HS-5 (cell line): ENCODE measurements around the gene TMEM250.
"Not testable (repeated sequence)": the region's sequence is repeated elsewhere in the genome, so short reads cannot be mapped to it uniquely, and the experiment has no call there.

Source experiments
- DNase-seq: peaks from one replicate; pipeline ENCODE4 v3.0.0-alpha.2; 2012; ENCODE audit warnings: low read depth

Gene TMEM250

GRCh38 chr9:136118320-136119060 is at the start of gene TMEM250:
Gene TMEM250, minus strand, starts transcription at chr9:136118875. Its CDS starts 1,975 bp downstream, at chr9:136116900.
- peak; percentile 82 for DNase-seq

GRCh38 chr9:136163248-136163850 is 44.7 kb upstream of the TMEM250 start:
- DNase-seq = no peak

DNA sequence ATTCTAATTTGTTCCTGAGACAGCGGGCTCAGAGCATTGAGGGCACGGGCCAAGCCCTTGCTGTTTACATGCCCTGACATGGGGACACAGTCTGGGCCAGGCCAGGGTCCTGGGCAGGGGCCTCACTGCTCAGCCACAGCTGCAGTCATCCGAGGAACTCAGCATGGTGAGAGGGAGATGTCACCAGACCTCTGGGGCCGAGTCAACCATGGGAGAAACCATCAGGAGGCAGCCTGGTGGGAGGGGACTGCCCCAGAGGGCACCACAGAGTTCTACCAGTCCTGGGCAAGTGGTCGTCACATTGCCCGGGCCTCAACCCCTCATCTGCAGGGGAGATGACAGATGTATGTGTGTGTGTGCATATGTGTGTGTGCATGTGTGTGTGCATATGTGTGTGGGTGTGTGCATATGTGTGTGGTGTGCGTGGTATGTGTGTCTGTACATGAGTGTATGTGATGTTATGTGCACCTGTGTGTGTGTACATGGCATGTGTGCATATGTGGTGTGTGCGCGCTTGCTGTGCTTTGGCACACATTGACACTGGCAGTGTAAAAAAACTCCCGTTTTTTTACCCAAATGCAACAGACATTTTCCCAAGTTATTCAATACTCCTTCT is 42.4 kb upstream of the TMEM250 start:
- no peak for DNase-seq

DNA sequence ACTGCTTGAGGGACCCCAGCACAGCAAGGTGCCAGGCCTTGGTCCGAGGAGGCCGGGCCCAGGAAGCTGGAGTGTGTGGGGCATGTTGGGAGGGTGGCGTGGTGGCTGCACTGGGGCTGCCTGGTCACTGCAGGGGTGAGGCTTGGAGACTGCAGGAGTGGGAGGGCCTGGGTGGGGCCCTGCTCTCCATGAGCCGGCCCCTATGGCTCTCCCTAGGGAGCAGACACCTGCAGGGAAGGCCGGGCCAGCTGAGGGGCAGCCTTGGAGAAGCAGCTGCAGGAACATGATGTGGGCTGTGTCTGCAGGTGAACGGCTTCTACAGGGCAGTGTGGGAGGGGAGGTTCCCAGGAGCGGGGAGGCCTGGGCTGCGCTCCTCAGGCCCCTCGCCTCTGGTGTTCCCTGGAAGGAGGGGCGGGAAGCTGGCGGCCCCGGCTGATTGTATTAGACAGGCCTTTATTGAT is 41.7 kb upstream of the TMEM250 start:
- no peak for DNase-seq

DNA sequence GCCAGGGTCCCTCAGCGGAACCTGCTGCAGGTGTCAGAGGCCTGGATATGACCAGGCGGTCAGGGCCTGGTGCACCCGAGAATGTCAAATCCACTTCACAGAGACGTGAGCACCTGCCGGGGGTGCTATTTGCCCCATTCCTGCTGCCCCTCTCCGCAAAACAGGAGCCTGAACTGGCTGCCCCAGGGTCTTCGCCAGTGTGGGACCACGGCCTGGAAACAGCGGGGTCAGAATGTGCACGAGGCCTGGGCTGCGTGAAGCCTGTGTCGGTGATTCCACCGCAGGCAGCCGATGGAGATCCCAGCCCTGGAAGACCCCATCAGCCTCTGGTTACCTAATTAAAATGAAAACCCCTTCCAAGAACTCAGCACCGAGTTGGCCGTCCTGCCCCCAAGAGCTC is 41.2 kb upstream of the TMEM250 start:
- no peak for DNase-seq

- DNase-seq = no peak
These were observed 39.0 kb upstream of the TMEM250 start for GRCh38 chr9:136157477-136158265.

DNA sequence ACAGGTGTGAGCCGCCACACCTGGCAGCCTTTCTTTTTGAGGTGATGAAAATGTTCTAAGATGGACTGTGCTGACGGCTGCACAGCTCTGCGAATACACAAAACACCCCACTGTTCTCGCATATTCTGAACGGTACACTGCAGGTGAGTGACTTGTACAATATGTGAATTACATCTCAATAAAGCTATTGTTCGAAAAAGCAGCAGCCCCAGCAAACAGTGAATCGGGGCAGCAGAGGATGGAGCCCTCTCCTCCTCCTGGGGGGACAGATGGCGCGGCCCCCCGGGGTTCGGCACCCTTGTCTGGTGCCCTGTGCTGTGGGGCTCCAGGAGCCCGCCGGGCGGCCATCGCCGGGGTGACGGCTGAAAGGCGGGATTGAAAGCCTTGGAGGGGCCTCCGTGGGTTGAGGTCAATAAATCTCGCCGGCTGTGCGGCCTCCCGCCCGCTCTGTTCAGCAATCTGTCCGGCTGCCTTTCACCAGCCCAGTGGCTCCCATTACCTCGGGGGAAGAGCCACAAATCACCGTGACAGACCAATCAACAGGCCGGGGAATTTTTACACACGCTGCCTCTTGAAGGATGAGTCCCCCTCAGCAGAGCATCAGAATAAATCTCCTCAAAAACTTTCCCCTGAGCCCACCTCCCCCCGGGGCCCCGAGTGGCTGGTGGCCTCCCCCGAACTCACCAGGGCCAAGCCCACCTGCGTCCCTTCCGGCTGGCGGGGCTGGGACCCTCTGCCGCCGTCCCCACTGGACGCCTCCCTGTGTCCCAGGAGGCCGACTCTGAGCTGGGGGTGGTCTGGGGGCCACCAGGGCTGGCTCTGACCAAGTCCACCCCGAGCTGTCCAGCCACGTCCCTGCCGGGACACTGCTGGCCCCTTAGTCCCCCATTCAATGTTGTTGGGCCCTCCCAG is 37.8 kb upstream of the TMEM250 start:
- no peak for DNase-seq

DNA sequence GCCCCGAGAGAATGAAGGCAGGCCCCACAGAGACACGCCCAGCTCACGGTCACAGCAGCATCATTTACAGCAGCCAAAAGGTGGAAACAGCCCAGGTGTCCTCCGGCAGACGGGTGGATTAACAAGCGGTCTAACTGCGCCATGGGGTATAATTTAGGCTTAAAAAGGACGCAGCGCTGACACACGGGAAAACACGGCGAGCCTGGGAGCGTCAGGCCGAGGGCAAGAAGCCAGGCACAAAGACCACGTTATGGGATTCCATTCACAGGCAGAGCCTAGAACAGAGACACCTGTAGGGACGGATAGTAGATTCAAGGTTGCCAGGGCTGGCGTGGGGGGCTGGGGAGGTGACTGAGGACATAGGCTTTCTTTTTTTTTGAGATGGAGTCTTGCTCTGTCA is 36.9 kb upstream of the TMEM250 start:
- DNase-seq = no peak

DNA sequence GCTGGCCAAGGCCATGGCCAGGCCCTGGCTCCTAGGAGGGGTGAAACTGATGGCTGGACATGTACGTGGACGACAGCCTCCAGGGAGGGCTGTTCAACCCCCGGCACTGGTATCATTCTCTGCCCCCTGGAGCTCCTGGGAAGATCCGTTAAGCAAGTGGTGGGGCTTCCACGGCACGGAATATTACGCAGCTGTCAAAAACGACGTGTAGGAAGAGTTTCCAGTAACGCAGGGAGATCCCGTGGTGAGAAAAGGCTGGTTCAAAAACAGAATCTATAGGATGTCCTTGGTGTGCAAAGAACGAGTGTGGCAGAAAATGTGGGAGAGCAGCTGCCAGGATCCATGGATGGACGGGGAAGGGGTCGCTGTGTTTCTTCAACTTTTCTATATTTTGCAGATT is 36.3 kb upstream of the TMEM250 start:
- no peak for DNase-seq

DNA sequence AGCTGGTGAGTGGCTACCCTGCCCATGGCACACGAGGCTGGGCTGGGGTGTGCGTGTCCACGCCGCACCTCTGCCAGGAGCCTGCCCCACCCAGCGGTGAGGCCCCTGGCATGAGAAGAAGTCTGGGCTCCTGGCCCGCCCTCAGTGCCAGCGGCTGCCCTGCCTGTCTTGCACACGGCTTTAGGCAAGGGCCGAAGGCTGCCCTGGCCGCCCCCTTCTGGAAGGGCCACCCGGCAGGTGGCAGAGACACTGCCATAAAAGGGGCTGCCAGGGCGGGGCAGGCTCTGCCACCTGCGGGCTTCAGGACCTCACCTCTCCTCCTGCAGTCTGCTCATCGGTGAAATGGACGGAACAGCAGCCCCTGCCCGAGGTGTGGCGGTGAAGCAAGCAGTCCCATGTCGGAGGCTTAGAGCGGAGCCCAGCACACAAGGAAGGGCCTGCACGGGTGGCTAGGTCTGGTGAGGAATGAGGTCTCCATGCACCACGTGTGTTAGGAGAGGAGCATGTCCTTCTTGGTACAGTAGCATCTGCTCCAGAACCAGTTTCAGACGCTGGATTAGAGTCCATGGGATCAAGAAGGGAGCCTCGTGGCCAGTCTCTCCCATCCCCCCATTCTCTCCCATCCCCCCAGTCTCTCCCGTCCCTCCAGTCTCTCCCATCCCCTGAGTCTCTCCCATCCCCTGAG is 34.8 kb upstream of the TMEM250 start:
- DNase-seq = no peak

- no peak for DNase-seq
These were observed 34.3 kb upstream of the TMEM250 start for GRCh38 chr9:136152931-136153330.

- DNase-seq = no peak
These were observed 33.8 kb upstream of the TMEM250 start for GRCh38 chr9:136152543-136152866.

- DNase-seq = no peak
These were observed 33.3 kb upstream of the TMEM250 start for GRCh38 chr9:136151848-136152542.

DNA sequence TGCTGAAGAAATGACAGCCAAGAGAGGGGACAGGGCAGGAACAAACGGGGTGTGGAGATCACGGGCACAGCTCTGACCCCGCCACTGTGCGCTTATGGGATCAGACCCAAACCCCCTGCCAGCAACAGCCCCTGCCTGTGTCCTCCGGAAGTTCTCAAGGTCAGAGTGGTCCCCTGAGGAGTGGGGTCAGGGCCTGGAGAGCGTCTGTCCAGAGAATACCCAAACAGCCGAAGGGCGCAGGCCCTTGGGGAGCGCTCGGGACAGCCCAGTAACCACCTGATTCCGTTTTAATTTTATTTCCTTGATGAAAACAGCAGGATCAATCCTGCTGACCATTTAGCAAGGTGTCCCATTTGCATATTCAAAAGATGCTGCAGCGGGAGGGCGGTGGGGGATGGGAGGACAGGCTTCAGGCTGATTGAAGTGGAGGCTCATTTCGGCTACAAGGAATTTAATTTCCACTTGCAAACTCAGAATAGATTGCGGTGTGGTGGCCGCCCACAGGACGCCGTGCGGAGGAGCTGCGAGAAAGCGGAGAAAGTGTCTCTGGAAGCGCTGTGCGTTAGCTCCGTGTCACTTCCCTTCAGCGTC is 32.6 kb upstream of the TMEM250 start:
- DNase-seq = no peak

GRCh38 chr9:136150664-136151213 is 32.1 kb upstream of the TMEM250 start:
- DNase-seq = not testable (repeated sequence)

- DNase-seq = no peak
These were observed 31.2 kb upstream of the TMEM250 start for GRCh38 chr9:136149853-136150252.

DNA sequence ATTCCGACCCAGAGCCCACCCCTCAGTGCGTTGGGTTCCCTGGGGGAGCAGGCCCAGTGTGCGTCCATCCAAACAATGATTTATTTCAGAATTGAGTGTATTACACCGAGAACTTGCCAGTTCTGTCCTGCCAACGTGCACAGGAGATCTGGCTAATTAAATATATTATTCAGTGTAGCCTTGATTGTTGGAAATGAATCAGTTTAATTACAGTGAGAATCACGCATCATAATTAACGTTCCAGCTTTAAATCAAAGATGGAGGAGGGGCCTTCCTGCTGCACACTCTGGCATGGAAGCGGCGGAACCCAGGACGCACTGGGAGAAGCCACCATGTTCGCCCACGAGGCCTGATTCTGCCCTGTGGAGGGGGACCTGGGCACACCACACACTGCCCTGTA is 30.7 kb upstream of the TMEM250 start:
- no peak for DNase-seq

- DNase-seq = no peak
These were observed 30.1 kb upstream of the TMEM250 start for GRCh38 chr9:136148766-136149165.

DNA sequence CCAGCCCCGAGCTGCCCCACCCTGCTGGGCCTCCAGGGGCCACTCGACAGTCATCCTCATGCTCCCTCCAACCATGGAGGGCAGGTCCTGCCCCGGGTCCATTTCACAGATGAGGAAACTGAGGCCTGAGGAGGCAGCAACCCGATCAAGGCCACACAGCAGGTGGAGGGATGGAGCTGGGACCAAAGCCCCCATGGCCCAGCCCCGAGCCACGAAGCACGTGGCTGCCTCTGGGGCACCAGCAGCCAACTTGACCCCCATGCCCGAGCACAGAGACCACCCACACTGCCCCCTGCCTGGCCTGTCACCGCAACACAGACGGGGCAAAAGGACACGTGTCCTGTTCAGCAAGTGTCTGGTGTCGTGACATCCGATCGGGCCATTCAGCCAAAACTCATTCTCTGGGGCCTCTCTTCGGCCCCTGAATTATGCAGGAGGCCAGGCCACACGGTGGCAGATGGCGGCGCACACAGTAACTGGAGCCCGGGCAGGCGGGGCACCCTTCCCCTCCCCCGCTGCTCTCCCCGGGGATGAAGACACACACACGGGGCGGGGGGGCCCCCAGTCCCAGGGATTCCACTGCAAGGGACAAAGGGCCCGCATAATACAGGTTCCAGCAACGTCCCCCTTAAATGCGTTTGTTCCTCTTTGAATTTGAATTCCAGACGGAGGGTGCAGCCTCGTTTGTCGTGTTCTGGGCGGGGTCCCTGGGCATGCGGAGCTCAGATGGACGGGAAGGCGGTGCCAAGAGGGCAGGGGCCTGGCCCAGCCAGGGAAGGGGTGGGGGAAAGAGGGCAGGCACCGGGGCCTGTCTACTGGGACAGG is 29.4 kb upstream of the TMEM250 start:
- DNase-seq = no peak
